Measurements from ENCODE around the gene OTUB1. TPM values are rescaled to one million over a fixed set of nuclear protein-coding genes. Genes with fewer than 3 reads are reported as not detected.
"Not testable (repeated sequence)": the region's sequence is repeated elsewhere in the genome, so short reads cannot be mapped to it uniquely, and the experiment has no call there.

The OTUB1 gene
- total RNA-seq, 1 donor from 2014 or later: 71.0 TPM

- no peak for DNase-seq (ENCODE audit: low read depth)
These were observed 56.1 kb downstream of the OTUB1 start for GRCh38 chr11:64042301-64042700.

GRCh38 chr11:64043545-64043944, 57.3 kb downstream of the OTUB1 start:
- DNase-seq (ENCODE audit: low read depth): no peak

GRCh38 chr11:64044730-64045393, 58.6 kb downstream of the OTUB1 start:
- DNase-seq (ENCODE audit: low read depth): peak; percentile 17

- no peak for DNase-seq (ENCODE audit: low read depth)
These were observed 59.5 kb downstream of the OTUB1 start for GRCh38 chr11:64045700-64046099.

- DNase-seq (ENCODE audit: low read depth): not testable (repeated sequence)
These were observed 61.1 kb downstream of the OTUB1 start for GRCh38 chr11:64047373-64047772.

Other genes starting within 250 kb of the OTUB1 start
- 8.9 and 18.4 TPM in 2 replicates for gene ZFTA, start 217.7 kb upstream of the OTUB1 start, total RNA-seq
- 11.8 and 12.6 TPM in 2 replicates for gene SPINDOC, start 173.0 kb upstream of the OTUB1 start, total RNA-seq
- gene MARK2, start 147.3 kb upstream of the OTUB1 start, total RNA-seq: 12.5 and 25.2 TPM in 2 replicates
- 0.35 and 1.6 TPM in 2 replicates for gene RCOR2, start 69.3 kb upstream of the OTUB1 start, total RNA-seq
- gene NAA40, start 47.4 kb upstream of the OTUB1 start, total RNA-seq: 7.1 and 25.8 TPM in 2 replicates
- gene COX8A, start 11.8 kb upstream of the OTUB1 start, total RNA-seq: 257 and 350 TPM in 2 replicates
- gene FLRT1, start 49.5 kb downstream of the OTUB1 start, total RNA-seq: 0.05 TPM in 1 of 2 replicates, not detected in the other
- gene MACROD1, start 179.7 kb downstream of the OTUB1 start, total RNA-seq: 9.3 and 18.4 TPM in 2 replicates
- gene STIP1, start 199.7 kb downstream of the OTUB1 start, total RNA-seq: 174 and 201 TPM in 2 replicates
- 0.17 TPM in 1 of 2 replicates, not detected in the other for gene FERMT3, start 220.3 kb downstream of the OTUB1 start, total RNA-seq
- 37.0 and 68.8 TPM in 2 replicates for gene TRPT1, start 239.7 kb downstream of the OTUB1 start, total RNA-seq
- 39.2 and 107 TPM in 2 replicates for gene NUDT22, start 239.8 kb downstream of the OTUB1 start, total RNA-seq
- gene DNAJC4, start 244.1 kb downstream of the OTUB1 start, total RNA-seq: 2.6 and 9.2 TPM in 2 replicates
- 6.1 and 14.7 TPM in 2 replicates for gene VEGFB, start 248.1 kb downstream of the OTUB1 start, total RNA-seq